ENCODE results near the gene MYO1B. TPM values are rescaled to one million over a fixed set of nuclear protein-coding genes. Genes with fewer than 3 reads are reported as not detected.

MYO1B gene
- polyA plus RNA-seq, 3 donors = 0.01 TPM; not detected in 2

- Mint-ChIP-seq H3K9me3 (peaks cover 0 to 3% (median 0%) of the 10 kb centered on the region in 7 donors), H3K27ac (no peak overlapping the region), H3K36me3 (no peaks in the 10 kb centered on the region), H3K4me1 (peaks cover 36% of the 10 kb centered on the region), H3K27me3 (ENCODE audit: low read depth in 3 of 3) (no peaks in the 10 kb centered on the region), H3K4me3 (no peak overlapping the region)
- H4K20me1 ChIP-seq (ENCODE audit: insufficient read depth, low read length) = no peaks in the 10 kb centered on the region
- no peak overlapping the region for H3K4me3 ChIP-seq (replicated peaks in 1 of 3; ENCODE audit: low read depth in 2 of 3, low read length in 3 of 3)
- WGBS (ENCODE audit: insufficient coverage) = 60% methylated on average over 1 of the region's 2 CpGs
- TF ChIP-seq CTCF (IDR thresholded peaks at IDR 0.05) = no peak
- no peaks in the 10 kb centered on the region for H3K36me3 ChIP-seq (replicated peaks in 1 of 2; ENCODE audit: control insufficient read depth in 1 of 2, insufficient read depth in 2 of 2, low read length in 2 of 2)
- H3K9me3 ChIP-seq (replicated peaks in 1 of 2; ENCODE audit: control insufficient read depth in 1 of 2, insufficient read depth in 1 of 2, low read length in 2 of 2) = no peaks in the 10 kb centered on the region
- H3K27me3 ChIP-seq (ENCODE audit: control insufficient read depth in 2 of 2, insufficient read depth in 2 of 2, low read length in 2 of 2) = no peaks in the 10 kb centered on the region
- H3K4me1 ChIP-seq (ENCODE audit: control insufficient read depth in 1 of 2, insufficient read depth in 2 of 2, low read length in 2 of 2) = peaks cover 20 to 24% of the 10 kb centered on the region in 2 donors
- intact Hi-C loops (cut with micrococcal nuclease) = no loop called here
- H3K9ac ChIP-seq (ENCODE audit: insufficient read depth, low read length, poor library complexity, severe bottlenecking) = no peak overlapping the region
- DNase-seq = peak in 1 of 3 donors; percentile 7
- H3K4me2 ChIP-seq (replicated peaks; ENCODE audit: extremely low read depth, low read length, poor library complexity, severe bottlenecking) = no peak overlapping the region
- H3K79me2 ChIP-seq (ENCODE audit: insufficient read depth, low read length) = no peaks in the 10 kb centered on the region
- H3K27ac ChIP-seq (ENCODE audit: low read depth in 1 of 2, low read length in 2 of 2) = no peak overlapping the region
- H2AFZ ChIP-seq (ENCODE audit: insufficient read depth, low read depth, low read length, poor library complexity, severe bottlenecking) = no peak overlapping the region
Measured at GRCh38 chr2:191319186-191319585, 74.0 kb downstream of the MYO1B start.

DNA sequence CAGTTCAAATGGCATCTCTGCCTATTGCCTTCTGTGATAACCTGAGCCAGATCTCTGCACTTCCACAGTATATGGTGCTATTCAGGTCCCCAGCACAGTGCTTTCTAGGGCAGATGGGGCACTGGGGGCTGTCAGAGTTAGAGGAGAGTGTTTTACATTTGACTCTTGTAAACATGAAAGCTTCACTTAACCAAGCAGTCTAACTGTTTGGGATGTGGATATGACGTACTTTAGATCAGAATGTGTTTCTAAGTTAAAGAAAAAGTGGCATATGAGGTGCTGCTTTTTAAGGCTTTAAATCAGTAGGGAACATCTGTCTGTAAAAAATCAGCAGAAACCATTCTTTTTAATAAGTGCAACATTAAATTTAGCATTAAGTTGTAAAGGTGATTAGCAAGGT is 75.7 kb downstream of the MYO1B start:
- no peaks in the 10 kb centered on the region for H3K36me3 ChIP-seq (replicated peaks in 1 of 2; ENCODE audit: control insufficient read depth in 1 of 2, insufficient read depth in 2 of 2, low read length in 2 of 2)
- no peak overlapping the region for H3K27ac ChIP-seq (ENCODE audit: low read depth in 1 of 2, low read length in 2 of 2)
- Mint-ChIP-seq H3K36me3 (no peaks in the 10 kb centered on the region), H3K4me1 (peaks cover 26% of the 10 kb centered on the region), H3K9me3 (peaks cover 0 to 5% (median 2%) of the 10 kb centered on the region in 7 donors), H3K4me3 (no peak overlapping the region), H3K27ac (no peak overlapping the region), H3K27me3 (ENCODE audit: low read depth in 3 of 3) (no peaks in the 10 kb centered on the region)
- no peak overlapping the region for H3K4me2 ChIP-seq (replicated peaks; ENCODE audit: extremely low read depth, low read length, poor library complexity, severe bottlenecking)
- WGBS (ENCODE audit: insufficient coverage) = no CpG with 5 or more reads among the region's 1 CpG
- peaks cover 13 to 20% of the 10 kb centered on the region in 2 donors for H3K4me1 ChIP-seq (ENCODE audit: control insufficient read depth in 1 of 2, insufficient read depth in 2 of 2, low read length in 2 of 2)
- no peak for DNase-seq
- intact Hi-C loops (cut with micrococcal nuclease) = no loop called here
- no peaks in the 10 kb centered on the region for H3K79me2 ChIP-seq (ENCODE audit: insufficient read depth, low read length)
- H3K4me3 ChIP-seq (replicated peaks in 1 of 3; ENCODE audit: low read depth in 2 of 3, low read length in 3 of 3) = no peak overlapping the region
- no peaks in the 10 kb centered on the region for H4K20me1 ChIP-seq (ENCODE audit: insufficient read depth, low read length)
- no peak overlapping the region for H2AFZ ChIP-seq (ENCODE audit: insufficient read depth, low read depth, low read length, poor library complexity, severe bottlenecking)
- no peak for TF ChIP-seq CTCF (IDR thresholded peaks at IDR 0.05)
- H3K9ac ChIP-seq (ENCODE audit: insufficient read depth, low read length, poor library complexity, severe bottlenecking) = no peak overlapping the region
- no peaks in the 10 kb centered on the region for H3K27me3 ChIP-seq (ENCODE audit: control insufficient read depth in 2 of 2, insufficient read depth in 2 of 2, low read length in 2 of 2)
- no peaks in the 10 kb centered on the region for H3K9me3 ChIP-seq (replicated peaks in 1 of 2; ENCODE audit: control insufficient read depth in 1 of 2, insufficient read depth in 1 of 2, low read length in 2 of 2)

Data from CD14-positive monocyte (primary cell).